ENCODE data around the gene GNAI2.
A peak's percentile ranks its signal among the peaks of the same experiment; 100 is the strongest.

Gene GNAI2

GRCh38 chr3:50265571-50265970 is 29.6 kb downstream of the GNAI2 start:
- intact Hi-C loops (cut with DNase I; ENCODE audit: low total_unique reads), result no loop called here

GRCh38 chr3:50266017-50266416 is 30.0 kb downstream of the GNAI2 start:
- peak overlapping the region; percentile 96 to 98 for H3K27ac ChIP-seq
- no peaks in the 10 kb centered on the region for H3K36me3 ChIP-seq
- H3K27me3 ChIP-seq, result no peaks in the 10 kb centered on the region
- peak overlapping the region; percentile 65 to 66 for H3K4me3 ChIP-seq
- no peak for TF ChIP-seq CTCF (IDR thresholded peaks at IDR 0.05)
- peaks cover 8 to 88% (median 79%) of the 10 kb centered on the region in 4 donors for H3K4me1 ChIP-seq
- intact Hi-C loops (cut with DNase I; ENCODE audit: low total_unique reads), result no loop called here
- DNase-seq, result no peak
- H3K9me3 ChIP-seq, result no peaks in the 10 kb centered on the region

More at GRCh38 chr3:50265571-50265970, 29.6 kb downstream of the GNAI2 start:
- no peaks in the 10 kb centered on the region for H3K27me3 ChIP-seq
- no peaks in the 10 kb centered on the region for H3K9me3 ChIP-seq
- H3K4me3 ChIP-seq, result no peak overlapping the region
- peaks cover 8 to 91% (median 81%) of the 10 kb centered on the region in 4 donors for H3K4me1 ChIP-seq
- H3K36me3 ChIP-seq, result no peaks in the 10 kb centered on the region
- peak overlapping the region; percentile 96 to 98 for H3K27ac ChIP-seq
- no peak for DNase-seq
- TF ChIP-seq CTCF (IDR thresholded peaks at IDR 0.05), result no peak

GRCh38 chr3:50266836-50267235 is 30.8 kb downstream of the GNAI2 start:
- Histone ChIP-seq H3K9me3 (no peaks in the 10 kb centered on the region), H3K4me3 (peak overlapping the region; percentile 65 to 66), H3K27ac (peak overlapping the region; percentile 96 to 98), H3K27me3 (no peaks in the 10 kb centered on the region), H3K4me1 (peaks cover 8 to 81% (median 74%) of the 10 kb centered on the region in 4 donors), H3K36me3 (no peaks in the 10 kb centered on the region)
- intact Hi-C loops (cut with DNase I; ENCODE audit: low total_unique reads), result no loop called here
- no peak for DNase-seq
- no peak for TF ChIP-seq CTCF (IDR thresholded peaks at IDR 0.05)

- no peaks in the 10 kb centered on the region for H3K27me3 ChIP-seq
- DNase-seq, result peak; percentile 60 to 88
- intact Hi-C loops (cut with DNase I; ENCODE audit: low total_unique reads), result no loop called here
- no peaks in the 10 kb centered on the region for H3K36me3 ChIP-seq
- peaks cover 8 to 81% (median 74%) of the 10 kb centered on the region in 4 donors for H3K4me1 ChIP-seq
- peak overlapping the region; percentile 96 to 98 for H3K27ac ChIP-seq
- peak overlapping the region; percentile 65 to 66 for H3K4me3 ChIP-seq
- no peaks in the 10 kb centered on the region for H3K9me3 ChIP-seq
- no peak for TF ChIP-seq CTCF (IDR thresholded peaks at IDR 0.05)
Observed at GRCh38 chr3:50267280-50267913, 31.4 kb downstream of the GNAI2 start.

GRCh38 chr3:50268276-50268675 is 32.3 kb downstream of the GNAI2 start:
- TF ChIP-seq CTCF (IDR thresholded peaks at IDR 0.05), result no peak
- H3K9me3 ChIP-seq, result no peaks in the 10 kb centered on the region
- H3K27ac ChIP-seq, result peak overlapping the region; percentile 96 to 98
- no peaks in the 10 kb centered on the region for H3K36me3 ChIP-seq
- H3K4me3 ChIP-seq, result peak overlapping the region; percentile 40 to 66
- DNase-seq, result no peak
- H3K27me3 ChIP-seq, result no peaks in the 10 kb centered on the region
- intact Hi-C loops (cut with DNase I; ENCODE audit: low total_unique reads), result no loop called here
- H3K4me1 ChIP-seq, result peaks cover 8 to 88% (median 75%) of the 10 kb centered on the region in 4 donors
